ENCODE data around the gene GP9.

The GP9 gene

GRCh38 chr3:129095285-129095684 lies 34.7 kb downstream of the GP9 start:
- Histone ChIP-seq H4K20me1 (ENCODE audit: insufficient read depth, low read length, poor library complexity, severe bottlenecking) (no peaks in the 10 kb centered on the region), H3K4me1 (ENCODE audit: insufficient read depth, low read length, poor library complexity, severe bottlenecking) (no peaks in the 10 kb centered on the region), H3K4me3 (ENCODE audit: low read length, poor library complexity, severe bottlenecking) (no peak overlapping the region), H3K36me3 (ENCODE audit: insufficient read depth, low read length) (peaks cover 21% of the 10 kb centered on the region; the same call in 1 of the 2 replicates), H3K79me2 (ENCODE audit: insufficient read depth, low read length) (no peaks in the 10 kb centered on the region), H3K9me3 (ENCODE audit: insufficient read depth, low read depth, low read length) (no peaks in the 10 kb centered on the region; the same call in 1 of the 2 replicates), H3K9me2 (replicated peaks; ENCODE audit: low read depth, low read length) (no peaks in the 10 kb centered on the region), H3K9ac (ENCODE audit: low read depth, low read length, poor library complexity, severe bottlenecking) (no peak overlapping the region), H3F3A (ENCODE audit: low read depth) (no peaks in the 10 kb centered on the region), H2AFZ (ENCODE audit: low read length) (no peak overlapping the region), H3K4me2 (ENCODE audit: low read depth, low read length, poor library complexity, severe bottlenecking) (no peak overlapping the region), H3K27me3 (ENCODE audit: insufficient read depth, low read length, poor library complexity, severe bottlenecking) (no peaks in the 10 kb centered on the region)
- TF ChIP-seq EZH2phosphoT487 (IDR thresholded peaks at IDR 0.05; ENCODE audit: borderline replicate concordance) = no peak
- no peak for TF ChIP-seq CTCF (conservative IDR thresholded peaks at IDR 0.05; ENCODE audit: low read length)

GRCh38 chr3:129100274-129100673 lies 39.7 kb downstream of the GP9 start:
- Histone ChIP-seq H3K36me3 (ENCODE audit: insufficient read depth, low read length) (no peaks in the 10 kb centered on the region; the same call in 1 of the 2 replicates), H2AFZ (ENCODE audit: low read length) (no peak overlapping the region), H3K4me3 (ENCODE audit: low read length, poor library complexity, severe bottlenecking) (no peak overlapping the region), H3F3A (ENCODE audit: low read depth) (no peaks in the 10 kb centered on the region), H3K79me2 (ENCODE audit: insufficient read depth, low read length) (no peaks in the 10 kb centered on the region), H3K27me3 (ENCODE audit: insufficient read depth, low read length, poor library complexity, severe bottlenecking) (no peaks in the 10 kb centered on the region), H3K9me3 (ENCODE audit: insufficient read depth, low read depth, low read length) (no peaks in the 10 kb centered on the region; the same call in 1 of the 2 replicates), H3K9me2 (replicated peaks; ENCODE audit: low read depth, low read length) (no peaks in the 10 kb centered on the region), H3K4me1 (ENCODE audit: insufficient read depth, low read length, poor library complexity, severe bottlenecking) (no peaks in the 10 kb centered on the region), H3K4me2 (ENCODE audit: low read depth, low read length, poor library complexity, severe bottlenecking) (no peak overlapping the region), H4K20me1 (ENCODE audit: insufficient read depth, low read length, poor library complexity, severe bottlenecking) (no peaks in the 10 kb centered on the region), H3K9ac (ENCODE audit: low read depth, low read length, poor library complexity, severe bottlenecking) (no peak overlapping the region)
- TF ChIP-seq EZH2phosphoT487 (IDR thresholded peaks at IDR 0.05; ENCODE audit: borderline replicate concordance) (no peak), CTCF (conservative IDR thresholded peaks at IDR 0.05; ENCODE audit: low read length) (no peak)

GRCh38 chr3:129101370-129102138 lies 41.0 kb downstream of the GP9 start:
- Histone ChIP-seq H3K4me1 (ENCODE audit: insufficient read depth, low read length, poor library complexity, severe bottlenecking) (no peaks in the 10 kb centered on the region), H3K9ac (ENCODE audit: low read depth, low read length, poor library complexity, severe bottlenecking) (no peak overlapping the region), H3K4me3 (ENCODE audit: low read length, poor library complexity, severe bottlenecking) (no peak overlapping the region), H3K4me2 (ENCODE audit: low read depth, low read length, poor library complexity, severe bottlenecking) (no peak overlapping the region), H4K20me1 (ENCODE audit: insufficient read depth, low read length, poor library complexity, severe bottlenecking) (no peaks in the 10 kb centered on the region), H3K9me2 (replicated peaks; ENCODE audit: low read depth, low read length) (no peaks in the 10 kb centered on the region), H3K9me3 (ENCODE audit: insufficient read depth, low read depth, low read length) (no peaks in the 10 kb centered on the region; the same call in 1 of the 2 replicates), H3K79me2 (ENCODE audit: insufficient read depth, low read length) (no peaks in the 10 kb centered on the region), H3K27me3 (ENCODE audit: insufficient read depth, low read length, poor library complexity, severe bottlenecking) (no peaks in the 10 kb centered on the region), H3K36me3 (ENCODE audit: insufficient read depth, low read length) (no peaks in the 10 kb centered on the region; the same call in 1 of the 2 replicates), H2AFZ (ENCODE audit: low read length) (no peak overlapping the region), H3F3A (ENCODE audit: low read depth) (no peaks in the 10 kb centered on the region)
- no peak for TF ChIP-seq CTCF (conservative IDR thresholded peaks at IDR 0.05; ENCODE audit: low read length)
- no peak for TF ChIP-seq EZH2phosphoT487 (IDR thresholded peaks at IDR 0.05; ENCODE audit: borderline replicate concordance)

All from Loucy (cell line).